Central memory CD4-positive, alpha-beta T cell (primary cell): ENCODE measurements around the gene NT5DC4.

Experiments used
- DNase-seq: peaks from one replicate; pipeline ENCODE4 v3.0.0; 2022

NT5DC4 gene

DNA sequence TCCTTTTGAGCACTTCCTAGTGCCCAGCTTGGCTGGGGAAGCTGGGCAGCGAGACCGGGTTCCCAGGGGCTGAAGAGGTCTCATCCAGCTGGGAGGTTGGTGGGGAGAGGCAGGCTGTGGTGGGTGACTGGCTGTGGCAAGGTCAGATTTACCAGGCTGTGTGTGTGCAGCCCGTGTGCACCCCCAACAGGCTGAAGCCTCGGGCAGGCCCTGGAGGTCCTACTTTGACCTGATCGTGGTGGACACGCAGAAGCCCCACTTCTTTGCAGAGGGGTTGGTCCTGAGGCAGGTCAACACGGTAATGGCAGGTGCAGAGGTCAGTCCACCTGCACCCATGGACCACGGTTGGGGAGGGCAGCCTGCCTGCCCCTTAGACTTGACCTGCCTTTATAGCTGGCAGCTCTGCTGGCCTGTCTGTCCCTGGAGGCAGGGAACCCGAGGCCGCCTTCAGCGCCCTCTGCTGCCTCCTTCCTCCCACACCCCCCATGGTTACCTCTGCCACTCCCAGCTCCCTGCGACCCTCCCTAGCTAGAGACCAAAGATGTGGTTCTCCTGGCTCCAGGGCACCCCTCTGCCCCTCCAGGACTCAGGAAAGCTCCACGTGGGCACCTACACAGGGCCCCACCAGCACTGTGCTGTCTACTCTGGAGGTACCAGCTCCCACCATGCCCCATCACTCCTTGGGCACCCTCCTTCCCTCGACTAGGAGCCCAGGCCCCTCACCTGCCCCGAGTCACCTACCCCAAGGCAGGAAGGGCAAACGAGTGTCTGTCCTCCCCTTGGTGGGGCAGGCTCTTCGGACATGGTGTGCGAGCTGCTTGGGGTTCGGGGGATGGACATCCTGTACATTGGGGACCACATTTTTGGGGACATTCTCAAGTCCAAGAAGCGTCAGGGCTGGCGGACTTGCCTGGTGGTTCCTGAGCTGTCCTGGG, 4.0 kb downstream of the NT5DC4 start:
- no peak for DNase-seq

DNA sequence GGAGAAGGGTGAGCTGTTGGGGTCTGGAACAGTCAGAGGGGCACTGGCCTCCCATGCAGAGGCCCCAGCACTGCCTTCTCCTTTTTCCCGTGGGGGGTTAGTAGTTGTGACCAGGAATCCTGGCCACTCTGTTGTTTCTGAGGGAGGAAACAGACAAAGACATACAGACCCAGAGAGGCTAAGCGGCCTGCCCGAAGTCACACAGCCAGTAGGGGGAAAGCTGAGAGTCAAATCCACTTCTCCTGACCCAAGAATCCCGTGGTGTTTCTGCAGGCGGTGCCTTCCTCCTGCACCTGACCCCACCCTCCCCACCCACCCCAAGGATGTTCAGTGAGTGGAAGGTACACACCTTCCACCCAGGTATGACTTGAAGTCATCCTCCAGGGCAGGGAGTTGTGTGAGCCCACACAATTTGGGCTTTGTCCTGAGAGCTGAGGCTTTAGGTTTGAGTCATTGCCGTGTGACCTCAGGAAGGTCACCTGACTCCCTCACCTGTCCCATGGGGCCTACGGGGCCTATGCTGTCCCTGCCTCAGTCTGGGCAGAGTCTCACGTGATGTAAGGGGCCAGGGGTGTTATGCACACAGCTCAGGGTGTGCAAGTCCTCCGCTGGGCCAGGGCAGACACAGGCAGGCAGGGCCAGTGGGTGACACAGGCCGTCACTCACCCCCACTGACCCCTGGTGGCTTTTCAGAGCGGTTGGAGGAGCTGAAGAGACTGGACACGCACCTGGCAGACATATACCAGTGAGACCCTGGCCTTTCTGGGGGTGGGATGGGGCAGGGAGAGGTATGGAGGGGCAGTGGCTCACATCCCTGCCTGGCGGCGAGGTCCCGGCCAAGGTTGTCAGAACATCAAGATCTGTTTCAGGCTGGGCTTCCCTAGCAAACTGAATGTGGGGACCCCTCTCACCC, 5.0 kb downstream of the NT5DC4 start:
- DNase-seq: no peak

DNA sequence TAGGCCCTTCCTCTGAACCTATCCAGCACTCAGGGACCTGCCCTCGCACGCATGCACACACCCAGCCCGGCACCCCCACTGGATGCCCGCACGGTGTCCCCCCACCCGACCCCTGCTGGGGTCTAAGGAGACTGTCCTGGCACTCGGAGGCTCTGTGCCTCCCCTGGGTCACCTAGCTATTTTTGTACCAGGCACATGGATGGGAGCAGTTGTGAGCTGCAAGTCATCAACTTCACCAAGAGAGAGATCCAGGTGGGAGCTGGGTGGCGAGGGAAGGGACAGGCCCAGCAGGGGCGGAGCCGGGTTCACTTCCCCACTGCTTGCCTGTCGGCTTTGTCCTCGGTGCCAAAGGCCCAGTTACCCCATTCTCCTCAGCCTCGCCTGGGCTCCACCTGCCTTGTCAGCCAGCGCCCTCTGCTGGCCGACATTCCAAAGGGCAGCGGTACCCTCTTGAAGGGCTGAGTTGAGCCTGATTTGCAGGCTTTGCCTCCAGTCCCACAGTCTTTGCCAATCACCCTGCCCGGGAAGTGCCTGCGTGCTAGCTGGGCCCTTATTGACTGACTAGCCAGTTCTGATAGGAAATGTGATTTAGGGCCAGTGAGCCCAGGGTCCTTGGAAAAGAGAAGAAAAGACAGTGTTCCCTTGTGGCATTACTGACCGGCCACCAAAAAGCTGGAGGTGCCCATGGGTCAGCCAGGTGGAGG, 5.8 kb downstream of the NT5DC4 start:
- peak; percentile 78 for DNase-seq

DNA sequence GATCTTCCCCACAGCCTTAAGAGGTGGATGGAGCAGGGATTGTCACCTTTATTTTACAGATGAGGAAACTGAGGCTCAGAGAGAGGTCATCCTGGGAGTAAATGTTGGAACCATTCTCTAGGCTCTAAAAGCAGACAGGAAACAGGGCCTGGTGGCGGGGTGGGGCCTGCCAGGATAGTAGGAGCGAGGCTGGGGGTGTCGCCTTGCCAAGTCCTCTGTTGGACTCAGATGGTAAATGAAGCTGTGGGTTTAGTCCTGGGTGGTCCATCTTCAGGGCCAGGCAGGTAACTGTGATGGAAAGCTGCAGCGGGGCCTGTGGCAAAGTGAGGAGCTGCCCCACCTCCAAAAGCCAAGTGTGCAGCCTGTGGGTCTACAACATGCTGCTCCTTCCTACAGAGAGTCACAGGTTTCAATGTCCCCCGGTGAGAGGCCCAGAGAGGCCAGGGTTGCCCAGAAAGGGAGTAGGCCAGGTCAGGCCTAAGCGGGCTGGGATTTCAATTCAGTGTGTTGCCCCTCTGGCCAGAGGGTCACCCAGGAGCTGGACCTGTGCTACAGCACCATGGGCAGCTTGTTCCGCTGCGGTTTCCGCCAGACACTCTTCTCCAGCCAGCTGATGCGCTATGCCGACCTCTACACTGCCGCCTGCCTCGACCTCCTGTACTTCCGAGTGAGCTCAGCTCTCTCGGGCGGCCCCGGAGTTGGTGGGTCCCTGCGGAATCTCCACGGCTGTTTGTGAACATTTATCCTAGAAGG, 6.6 kb downstream of the NT5DC4 start:
- DNase-seq: no peak

DNA sequence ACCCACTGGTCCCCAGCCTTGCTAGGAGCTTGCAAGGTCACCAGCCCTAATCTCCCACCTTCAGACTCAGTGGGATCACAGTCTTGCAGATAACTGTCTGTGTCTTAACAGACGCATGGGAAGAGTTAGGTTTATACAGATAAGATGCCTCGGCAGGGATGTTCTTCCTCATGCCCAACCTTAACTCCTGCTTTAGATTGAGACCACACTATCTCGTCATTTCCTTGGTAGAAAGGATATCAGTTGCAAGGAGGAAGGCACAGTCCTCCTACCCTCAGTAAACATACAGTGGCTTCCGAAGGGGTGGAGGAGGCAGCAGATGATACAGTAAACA, 7.2 kb downstream of the NT5DC4 start:
- no peak for DNase-seq

DNA sequence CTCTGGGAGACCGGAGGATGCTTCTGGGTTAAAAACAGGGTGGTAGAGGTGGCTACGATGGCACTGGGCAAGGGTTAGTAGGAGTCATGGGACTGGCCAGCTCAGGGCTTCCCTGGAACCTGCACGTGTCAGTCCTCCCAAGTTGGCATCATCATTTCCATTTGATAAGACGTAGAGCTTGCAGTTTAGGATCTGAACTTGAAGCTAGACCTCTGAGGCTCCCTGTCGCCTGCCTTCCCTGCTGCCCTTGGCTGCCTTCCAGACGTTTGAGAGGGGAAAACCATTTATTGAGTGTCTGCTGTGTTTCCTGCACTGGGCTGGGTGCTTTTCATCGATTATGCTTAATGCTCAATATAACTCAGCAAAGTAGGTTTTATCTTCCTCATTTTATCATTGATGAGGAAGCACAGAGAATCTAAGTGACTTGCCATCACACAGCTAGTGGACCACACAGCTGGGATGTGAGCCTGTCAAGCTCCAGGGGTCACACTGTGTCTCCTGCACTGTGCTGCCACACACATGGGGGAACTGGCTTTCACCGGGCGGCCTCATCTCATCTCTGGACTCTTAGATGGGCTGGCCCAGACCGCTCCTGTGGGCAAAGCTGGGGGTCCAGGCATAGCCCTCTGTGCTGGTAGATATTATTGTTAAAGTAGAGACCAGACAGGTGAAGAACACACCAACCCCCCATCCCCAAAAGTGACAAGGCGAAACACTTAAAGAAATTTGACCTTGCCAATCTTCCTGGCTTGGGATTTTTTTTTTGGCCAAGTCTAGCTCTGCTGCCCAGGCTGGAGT, 7.8 kb downstream of the NT5DC4 start:
- no peak for DNase-seq

- DNase-seq: no peak
Measured at GRCh38 chr2:112730216-112730615, 9.4 kb downstream of the NT5DC4 start.

- no peak for DNase-seq
Measured at GRCh38 chr2:112730791-112731190, 10.0 kb downstream of the NT5DC4 start.

GRCh38 chr2:112731479-112731878, 10.7 kb downstream of the NT5DC4 start:
- no peak for DNase-seq

GRCh38 chr2:112733456-112733855, 12.6 kb downstream of the NT5DC4 start:
- no peak for DNase-seq

- no peak for DNase-seq
Measured at GRCh38 chr2:112733871-112734270, 13.1 kb downstream of the NT5DC4 start.

DNA sequence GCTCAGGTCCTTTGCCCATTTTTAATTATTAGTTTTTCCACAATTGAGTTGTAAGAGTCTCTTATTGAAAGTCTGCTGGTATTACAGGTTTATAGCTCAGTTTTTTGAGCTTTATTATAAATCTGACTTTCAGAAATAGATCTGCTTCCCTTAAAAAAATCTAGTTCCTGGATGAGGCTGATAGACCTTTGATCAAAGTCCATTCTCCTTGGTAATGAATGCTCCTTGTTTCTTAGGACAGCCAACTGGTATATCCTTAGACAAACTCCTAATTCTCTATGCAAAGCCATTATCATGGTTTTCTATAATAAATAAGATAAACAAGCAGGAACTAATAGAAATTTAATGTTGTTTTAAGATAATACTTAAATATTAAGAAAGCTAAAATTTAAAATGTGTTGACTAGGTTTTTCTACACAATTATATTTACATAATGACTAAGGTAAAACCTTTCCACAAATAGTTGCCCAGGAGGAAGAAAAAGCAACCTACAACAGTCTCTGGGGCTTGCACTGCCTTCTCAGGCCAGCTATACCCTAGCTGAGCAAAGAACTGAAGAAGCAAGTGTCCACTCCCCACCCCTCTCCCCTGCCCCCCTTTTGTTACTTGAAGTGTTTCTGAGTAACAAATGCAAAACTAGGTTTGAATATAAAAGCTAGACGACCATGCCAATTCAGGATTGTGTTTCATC, 16.9 kb downstream of the NT5DC4 start:
- no peak for DNase-seq

DNA sequence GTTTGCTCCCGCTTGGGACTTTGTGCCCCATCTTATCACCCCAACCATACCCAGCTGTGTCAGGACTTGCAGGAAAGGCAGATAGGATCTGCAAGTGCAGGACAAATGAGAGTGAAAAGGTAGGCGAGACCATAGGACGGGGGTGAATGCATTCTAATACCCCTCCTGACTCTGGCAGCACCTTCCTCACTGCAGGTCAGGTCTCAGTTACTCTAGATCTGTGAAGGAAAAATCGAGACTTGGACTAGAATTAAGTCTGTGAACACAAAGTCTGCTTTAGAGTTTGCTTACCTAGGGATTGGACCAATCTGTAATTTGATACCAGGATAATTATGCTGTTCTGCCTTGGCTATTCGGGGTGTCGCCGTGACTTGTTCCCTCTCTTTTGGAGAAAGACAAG, 19.7 kb downstream of the NT5DC4 start:
- DNase-seq: no peak

DNA sequence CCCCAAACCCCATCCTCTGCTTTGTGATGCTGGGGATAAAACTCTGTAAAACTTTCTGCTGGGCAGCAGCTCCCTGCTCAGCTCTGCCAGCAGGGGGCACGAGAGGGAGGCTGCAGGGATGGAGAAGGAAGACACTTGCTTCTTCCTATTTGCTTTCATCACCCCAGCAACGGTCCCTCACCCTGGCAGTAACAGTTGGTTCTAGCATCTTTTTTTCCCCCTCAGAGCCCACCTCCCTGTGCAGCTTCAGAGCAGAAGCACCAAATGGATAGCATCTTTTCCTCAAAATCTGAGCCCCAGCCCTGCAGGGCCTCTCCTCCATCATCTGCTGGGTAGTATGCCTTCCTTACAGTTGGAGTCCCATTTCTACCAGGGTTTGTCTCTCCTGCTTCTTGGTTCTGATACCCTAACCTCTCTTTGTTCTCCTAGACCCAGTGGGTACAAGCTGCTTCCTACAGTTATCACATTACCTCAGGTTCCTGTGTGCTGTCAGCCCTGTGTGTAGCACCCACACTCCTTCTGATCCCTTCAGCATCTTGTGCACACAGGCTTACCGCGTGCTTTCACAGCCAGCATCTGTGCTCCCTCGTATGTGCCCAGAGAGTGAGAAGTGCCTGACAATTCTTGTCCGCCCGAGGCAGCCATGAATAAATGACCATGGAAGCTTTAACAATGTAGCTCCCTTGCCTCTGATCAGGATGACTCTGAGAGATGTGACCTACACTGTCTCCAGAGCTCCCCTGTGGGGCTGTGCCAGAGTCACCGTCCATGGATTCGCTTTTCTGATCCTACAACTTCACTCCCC, 29.1 kb downstream of the NT5DC4 start:
- DNase-seq: peak; percentile 70

DNA sequence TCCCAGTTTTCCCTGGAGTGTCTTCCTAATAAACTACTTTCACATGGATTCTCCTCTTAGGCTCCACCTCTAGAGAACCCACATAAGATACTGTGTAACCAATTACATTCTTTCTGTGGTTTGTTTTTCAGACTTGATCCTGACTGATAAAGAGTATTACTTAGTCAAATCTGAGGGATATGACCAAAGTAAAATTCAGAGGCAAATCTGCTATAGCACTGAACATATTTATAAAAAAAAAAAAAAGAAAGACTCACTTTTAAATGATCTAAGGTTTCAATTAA, 29.7 kb downstream of the NT5DC4 start:
- no peak for DNase-seq

- no peak for DNase-seq
Measured at GRCh38 chr2:112751451-112752197, 30.8 kb downstream of the NT5DC4 start.

DNA sequence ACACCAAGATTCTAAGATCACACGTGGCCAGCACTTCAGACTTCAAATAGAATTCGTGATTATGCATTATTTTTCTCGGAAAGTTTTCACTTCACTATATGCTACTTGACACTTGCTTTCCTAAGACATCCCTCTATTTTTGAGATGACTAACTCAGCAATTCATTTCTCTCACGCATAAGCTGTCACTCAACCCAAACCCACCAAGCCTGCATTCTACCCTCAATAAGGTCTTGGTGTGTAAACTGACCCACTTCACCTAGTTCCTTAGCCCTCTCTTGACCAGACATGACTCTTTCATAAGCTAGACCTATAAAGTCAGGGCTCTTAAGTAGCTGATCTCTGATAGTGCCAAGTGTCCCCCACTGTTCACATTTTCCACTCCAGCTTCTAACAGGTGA, 31.8 kb downstream of the NT5DC4 start:
- no peak for DNase-seq

GRCh38 chr2:112754564-112754963, 33.7 kb downstream of the NT5DC4 start:
- no peak for DNase-seq

DNA sequence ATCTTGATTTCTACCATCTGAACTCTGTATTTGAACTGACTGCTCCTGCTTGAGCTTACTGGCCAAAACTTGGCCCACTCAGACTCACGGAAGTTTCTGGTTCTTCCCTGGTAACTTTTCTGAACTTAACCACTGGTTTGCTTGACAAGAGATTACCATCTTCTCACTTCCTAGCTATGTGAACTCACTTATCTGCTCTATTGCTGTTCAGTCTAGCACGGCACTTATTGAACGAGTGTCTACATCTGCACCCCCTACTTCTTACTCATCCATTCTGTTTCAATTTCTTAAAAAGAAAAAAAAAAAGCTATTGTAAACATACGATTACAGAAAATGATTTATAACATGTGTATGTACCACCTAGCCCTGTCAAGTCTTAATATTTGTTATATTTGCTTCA, 34.6 kb downstream of the NT5DC4 start:
- DNase-seq: no peak

DNA sequence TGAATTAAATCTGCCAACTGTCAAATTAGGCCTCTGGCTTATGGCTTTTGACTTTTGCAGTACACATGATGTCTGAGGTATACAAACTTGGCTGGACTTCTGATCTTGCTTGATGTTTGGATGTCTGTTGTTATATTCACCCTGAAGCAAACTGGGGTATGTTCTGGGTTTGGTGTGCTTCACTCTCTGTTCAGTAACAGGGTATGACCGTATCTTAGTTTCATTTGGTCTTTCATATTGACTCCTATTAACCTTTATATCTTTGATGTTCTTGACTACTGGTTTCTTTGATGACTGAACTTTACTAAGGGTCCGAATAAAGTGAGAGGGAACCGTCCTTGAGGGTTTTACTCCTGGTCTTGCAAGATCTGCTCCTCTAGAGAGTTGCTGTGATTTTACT, 35.4 kb downstream of the NT5DC4 start:
- DNase-seq: no peak
